Activated CD8-positive, alpha-beta memory T cell treated with anti-CD3 and anti-CD28 coated beads for 4 hours (primary cell): Measurements from ENCODE around the gene GMDS.

ENCODE experiments used
- DNase-seq, 2 donors: peaks; one replicate each; pipeline ENCODE4 v3.0.0-alpha.2; 2020; ENCODE audit warnings: low read depth in 2 of 2

Gene GMDS

DNA sequence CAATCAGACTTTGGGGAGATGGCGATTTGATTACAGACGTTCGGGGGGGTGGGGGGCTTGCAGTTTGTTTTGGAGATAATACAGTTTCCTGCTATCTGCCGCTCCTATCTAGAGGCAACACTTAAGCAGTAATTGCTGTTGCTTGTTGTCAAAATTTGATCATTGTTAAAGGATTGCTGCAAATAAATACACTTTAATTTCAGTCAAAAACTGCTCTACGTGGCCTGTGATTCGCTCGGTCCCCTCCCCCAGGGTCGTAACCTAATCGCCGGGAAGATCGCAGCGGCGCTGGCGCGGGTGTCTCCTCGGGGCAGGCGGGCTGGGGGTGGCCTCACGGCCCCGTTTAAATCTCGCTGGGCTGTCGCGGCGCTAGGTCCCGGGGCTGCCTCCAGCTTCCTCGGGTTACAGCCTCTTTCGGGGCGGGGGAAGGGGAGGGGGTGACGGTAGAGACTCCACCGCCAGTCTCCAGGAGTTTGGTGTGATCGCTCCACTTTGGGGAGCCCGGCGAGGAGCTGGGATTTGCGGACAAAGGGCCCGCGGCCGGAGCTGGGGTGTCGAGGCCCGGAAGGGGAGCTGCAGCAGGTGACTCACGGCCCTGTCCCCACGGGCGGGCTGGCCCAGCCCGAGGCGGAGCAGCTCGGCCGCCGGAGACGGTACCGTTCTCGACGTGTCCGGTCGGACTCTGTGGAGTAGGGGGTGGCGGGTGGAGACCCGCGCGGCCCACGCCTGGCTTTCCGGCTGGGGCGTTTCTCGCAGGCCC is 631.5 kb downstream of the GMDS start:
- DNase-seq, result no peak

DNA sequence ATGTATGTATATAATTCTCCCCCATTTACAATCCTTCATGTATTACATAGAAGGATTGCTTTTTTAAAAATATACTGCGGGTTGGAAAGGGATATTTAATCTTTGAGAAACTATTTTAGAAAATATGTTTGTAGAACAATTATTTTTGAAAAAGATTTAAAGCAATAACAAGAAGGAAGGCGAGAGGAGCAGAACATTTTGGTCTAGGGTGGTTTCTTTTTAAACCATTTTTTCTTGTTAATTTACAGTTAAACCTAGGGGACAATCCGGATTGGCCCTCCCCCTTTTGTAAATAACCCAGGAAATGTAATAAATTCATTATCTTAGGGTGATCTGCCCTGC is 632.1 kb downstream of the GMDS start:
- no peak for DNase-seq

DNA sequence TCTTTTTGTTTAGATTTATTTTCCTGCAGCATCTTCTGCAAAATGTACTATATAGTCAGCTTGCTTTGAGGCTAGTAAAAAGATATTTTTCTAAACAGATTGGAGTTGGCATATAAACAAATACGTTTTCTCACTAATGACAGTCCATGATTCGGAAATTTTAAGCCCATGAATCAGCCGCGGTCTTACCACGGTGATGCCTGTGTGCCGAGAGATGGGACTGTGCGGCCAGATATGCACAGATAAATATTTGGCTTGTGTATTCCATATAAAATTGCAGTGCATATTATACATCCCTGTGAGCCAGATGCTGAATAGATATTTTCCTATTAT is 632.5 kb downstream of the GMDS start:
- DNase-seq, result no peak

DNA sequence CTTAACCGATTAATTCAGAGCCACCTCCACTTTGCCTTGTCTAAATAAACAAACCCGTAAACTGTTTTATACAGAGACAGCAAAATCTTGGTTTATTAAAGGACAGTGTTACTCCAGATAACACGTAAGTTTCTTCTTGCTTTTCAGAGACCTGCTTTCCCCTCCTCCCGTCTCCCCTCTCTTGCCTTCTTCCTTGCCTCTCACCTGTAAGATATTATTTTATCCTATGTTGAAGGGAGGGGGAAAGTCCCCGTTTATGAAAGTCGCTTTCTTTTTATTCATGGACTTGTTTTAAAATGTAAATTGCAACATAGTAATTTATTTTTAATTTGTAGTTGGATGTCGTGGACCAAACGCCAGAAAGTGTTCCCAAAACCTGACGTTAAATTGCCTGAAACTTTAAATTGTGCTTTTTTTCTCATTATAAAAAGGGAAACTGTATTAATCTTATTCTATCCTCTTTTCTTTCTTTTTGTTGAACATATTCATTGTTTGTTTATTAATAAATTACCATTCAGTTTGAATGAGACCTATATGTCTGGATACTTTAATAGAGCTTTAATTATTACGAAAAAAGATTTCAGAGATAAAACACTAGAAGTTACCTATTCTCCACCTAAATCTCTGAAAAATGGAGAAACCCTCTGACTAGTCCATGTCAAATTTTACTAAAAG is 633.0 kb downstream of the GMDS start:
- no peak for DNase-seq

DNA sequence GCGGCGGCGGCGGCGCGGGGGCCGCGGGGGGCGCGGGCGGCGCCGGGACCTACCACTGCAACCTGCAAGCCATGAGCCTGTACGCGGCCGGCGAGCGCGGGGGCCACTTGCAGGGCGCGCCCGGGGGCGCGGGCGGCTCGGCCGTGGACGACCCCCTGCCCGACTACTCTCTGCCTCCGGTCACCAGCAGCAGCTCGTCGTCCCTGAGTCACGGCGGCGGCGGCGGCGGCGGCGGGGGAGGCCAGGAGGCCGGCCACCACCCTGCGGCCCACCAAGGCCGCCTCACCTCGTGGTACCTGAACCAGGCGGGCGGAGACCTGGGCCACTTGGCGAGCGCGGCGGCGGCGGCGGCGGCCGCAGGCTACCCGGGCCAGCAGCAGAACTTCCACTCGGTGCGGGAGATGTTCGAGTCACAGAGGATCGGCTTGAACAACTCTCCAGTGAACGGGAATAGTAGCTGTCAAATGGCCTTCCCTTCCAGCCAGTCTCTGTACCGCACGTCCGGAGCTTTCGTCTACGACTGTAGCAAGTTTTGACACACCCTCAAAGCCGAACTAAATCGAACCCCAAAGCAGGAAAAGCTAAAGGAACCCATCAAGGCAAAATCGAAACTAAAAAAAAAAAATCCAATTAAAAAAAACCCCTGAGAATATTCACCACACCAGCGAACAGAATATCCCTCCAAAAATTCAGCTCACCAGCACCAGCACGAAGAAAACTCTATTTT is 633.7 kb downstream of the GMDS start:
- no peak for DNase-seq

DNA sequence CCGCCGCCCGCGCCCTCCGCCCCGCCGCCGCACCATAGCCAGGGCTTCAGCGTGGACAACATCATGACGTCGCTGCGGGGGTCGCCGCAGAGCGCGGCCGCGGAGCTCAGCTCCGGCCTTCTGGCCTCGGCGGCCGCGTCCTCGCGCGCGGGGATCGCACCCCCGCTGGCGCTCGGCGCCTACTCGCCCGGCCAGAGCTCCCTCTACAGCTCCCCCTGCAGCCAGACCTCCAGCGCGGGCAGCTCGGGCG is 634.2 kb downstream of the GMDS start:
- DNase-seq, result no peak

DNA sequence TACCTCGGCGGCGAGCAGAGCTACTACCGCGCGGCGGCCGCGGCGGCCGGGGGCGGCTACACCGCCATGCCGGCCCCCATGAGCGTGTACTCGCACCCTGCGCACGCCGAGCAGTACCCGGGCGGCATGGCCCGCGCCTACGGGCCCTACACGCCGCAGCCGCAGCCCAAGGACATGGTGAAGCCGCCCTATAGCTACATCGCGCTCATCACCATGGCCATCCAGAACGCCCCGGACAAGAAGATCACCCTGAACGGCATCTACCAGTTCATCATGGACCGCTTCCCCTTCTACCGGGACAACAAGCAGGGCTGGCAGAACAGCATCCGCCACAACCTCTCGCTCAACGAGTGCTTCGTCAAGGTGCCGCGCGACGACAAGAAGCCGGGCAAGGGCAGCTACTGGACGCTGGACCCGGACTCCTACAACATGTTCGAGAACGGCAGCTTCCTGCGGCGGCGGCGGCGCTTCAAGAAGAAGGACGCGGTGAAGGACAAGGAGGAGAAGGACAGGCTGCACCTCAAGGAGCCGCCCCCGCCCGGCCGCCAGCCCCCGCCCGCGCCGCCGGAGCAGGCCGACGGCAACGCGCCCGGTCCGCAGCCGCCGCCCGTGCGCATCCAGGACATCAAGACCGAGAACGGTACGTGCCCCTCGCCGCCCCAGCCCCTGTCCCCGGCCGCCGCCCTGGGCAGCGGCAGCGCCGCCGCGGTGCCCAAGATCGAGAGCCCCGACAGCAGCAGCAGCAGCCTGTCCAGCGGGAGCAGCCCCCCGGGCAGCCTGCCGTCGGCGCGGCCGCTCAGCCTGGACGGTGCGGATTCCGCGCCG is 634.7 kb downstream of the GMDS start:
- DNase-seq, result no peak

DNA sequence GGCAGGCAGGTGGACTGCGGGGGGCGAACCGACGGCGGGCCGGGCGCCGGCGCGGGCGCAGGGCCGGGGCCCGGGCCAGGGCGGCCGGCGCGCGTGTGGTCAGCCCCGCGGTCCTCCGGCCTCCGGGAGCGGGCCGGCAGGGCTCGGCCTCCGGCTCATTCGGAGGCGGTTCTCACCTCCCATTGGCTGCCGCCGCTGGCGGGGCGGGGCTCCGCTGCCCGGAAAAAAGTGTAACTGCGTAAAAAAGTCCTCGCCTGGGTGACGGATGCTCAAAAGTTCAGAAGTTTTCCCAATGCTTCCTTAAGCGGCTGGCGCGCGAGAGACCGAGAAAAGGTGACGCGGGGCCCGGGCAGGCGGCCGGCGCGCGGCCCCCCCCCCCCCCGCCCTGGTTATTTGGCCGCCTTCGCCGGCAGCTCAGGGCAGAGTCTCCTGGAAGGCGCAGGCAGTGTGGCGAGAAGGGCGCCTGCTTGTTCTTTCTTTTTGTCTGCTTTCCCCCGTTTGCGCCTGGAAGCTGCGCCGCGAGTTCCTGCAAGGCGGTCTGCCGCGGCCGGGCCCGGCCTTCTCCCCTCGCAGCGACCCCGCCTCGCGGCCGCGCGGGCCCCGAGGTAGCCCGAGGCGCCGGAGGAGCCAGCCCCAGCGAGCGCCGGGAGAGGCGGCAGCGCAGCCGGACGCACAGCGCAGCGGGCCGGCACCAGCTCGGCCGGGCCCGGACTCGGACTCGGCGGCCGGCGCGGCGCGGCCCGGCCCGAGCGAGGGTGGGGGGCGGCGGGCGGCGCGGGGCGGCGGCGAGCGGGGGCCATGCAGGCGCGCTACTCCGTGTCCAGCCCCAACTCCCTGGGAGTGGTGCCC is 635.5 kb downstream of the GMDS start, which contains the start of gene FOXC1:
FOXC1 (plus strand) TSS at position 268 of the 849 bp plus-strand sequence; CDS start at position 799, 531 bp downstream.
- DNase-seq, result no peak

DNA sequence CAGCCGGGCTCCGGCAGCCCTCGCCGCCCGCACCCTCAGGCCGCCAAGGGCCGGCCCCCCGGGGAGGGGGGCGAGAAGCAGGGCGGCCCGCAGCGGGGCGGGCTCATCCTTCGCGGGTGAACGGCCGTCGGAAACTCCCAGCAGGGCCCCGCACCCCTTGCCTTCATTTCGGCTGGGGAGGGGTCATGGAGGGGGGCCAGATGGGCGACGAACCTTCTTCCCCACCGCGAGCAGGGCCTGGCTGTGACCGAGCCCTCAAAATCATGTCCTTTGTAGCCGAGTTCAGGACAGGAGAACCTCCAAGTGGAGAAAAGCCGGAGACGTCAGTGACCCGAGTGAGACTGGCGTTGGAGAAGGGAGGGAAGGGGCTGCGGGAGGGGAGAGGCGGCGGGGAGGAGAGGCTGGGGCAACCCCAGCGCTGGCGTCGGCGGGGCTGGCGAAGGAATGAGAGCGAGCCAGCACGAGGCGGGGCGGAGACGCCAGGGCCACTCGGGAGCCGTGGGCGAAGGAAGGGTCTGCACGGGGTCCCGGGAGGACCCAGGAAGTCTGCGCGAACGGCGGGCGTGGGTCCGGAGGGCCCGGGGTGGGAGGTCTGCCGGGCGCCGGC is 636.3 kb downstream of the GMDS start:
- DNase-seq, result no peak

DNA sequence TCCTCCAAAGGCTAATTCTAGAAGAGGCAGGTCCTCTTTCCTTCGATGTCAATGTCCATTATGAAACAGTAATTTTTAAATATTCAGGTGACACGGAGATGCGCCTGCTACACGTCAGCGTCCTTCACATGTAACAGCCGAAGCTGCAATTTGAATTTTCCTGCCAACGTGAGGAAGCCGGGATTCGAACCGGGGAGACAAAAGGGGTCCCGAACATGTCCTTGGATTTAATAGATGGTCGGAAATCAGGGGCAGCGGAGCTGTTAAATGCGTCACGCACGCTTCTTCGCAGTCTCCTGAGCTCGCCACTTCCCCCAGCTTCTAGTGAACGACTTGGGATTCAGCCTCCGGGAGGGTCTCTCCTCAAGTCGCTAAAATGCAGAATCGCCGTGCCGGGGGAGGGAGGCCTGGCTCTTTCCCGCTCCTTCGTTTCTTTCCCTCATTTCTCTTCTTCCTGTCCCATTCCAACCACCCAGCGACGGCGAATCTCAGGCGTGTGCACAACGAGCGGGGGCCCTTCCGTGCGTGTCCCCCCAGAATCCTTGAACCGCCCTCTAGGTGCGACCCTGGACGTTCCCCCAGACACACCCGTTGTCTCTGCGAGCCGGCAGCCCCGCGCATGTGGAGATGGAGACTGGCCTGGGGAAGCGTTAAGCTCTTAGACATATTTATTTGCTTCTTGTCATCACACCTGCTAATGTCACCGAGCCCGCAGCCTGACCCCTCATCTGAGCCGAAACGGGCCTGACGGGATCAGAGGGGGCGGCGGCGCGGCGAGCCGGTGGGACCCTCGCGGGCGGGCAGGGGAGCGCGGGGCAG is 637.0 kb downstream of the GMDS start:
- DNase-seq, result no peak

DNA sequence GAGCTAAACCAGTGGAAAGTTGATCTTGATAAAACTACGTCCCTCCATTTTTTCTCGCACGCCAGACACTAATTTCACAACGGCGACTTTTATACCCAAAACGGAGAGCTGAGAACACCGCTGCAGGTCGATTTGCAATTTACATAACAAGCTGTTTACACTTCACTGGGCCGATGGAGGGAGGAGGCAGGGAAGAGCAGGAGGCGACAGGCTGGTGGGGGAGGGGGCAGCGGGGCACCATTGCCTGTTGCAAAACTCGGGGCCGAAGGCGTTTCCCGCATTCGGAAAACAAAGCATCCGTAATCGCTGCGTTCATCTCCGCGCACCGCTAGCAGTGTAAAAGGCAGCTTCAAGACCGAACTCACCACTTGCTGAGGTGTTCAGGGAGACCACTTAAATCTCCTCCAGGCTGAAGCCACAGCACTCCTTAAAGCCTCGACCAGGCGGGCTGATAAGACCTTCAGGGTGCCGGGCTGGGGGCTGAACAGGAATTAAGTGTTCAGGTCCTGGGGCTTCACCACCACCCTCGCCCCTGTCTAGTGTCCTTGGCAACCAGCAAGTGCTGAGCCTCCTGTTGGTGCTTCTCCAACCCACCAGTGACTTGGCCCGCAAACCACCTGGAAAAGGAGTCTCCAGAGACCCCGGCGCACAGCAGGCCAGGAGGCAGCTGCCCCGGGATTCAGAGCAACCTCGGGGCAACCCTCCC is 637.7 kb downstream of the GMDS start:
- DNase-seq, result no peak

DNA sequence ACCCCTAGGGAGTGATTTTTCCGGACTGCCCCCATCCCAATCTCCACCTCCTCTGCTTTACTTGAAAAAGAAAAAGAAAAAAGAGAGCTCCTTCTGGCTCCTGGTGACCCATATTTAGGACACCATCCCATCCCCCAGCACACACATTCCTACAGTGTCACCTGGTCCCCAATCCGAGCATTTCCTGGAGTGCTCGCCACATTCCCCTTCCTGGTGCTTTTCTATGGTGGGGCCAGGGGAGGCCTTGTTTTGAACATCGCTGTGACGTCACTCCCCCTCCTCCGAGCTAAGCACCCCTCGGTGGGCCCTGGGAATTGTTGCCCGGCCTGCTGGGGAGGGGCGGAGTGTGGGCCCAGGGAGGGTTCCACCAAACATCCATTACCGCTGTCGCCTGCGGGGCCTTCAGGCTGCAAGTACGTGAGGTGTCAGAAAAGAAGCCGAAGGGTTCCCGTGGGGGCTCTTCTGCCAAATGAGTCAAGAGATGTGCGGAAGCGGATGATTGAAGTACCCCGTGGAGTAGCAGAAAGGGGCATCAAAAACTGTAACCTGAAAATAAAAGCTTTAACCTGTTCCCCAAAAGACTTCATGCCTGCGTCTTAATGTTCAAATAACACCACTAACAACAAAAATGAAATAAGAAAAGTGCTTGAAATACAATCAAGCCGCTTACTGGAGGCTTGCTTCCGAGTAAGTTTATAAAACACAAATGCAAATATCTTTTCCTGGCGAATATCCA is 638.5 kb downstream of the GMDS start:
- no peak for DNase-seq

DNA sequence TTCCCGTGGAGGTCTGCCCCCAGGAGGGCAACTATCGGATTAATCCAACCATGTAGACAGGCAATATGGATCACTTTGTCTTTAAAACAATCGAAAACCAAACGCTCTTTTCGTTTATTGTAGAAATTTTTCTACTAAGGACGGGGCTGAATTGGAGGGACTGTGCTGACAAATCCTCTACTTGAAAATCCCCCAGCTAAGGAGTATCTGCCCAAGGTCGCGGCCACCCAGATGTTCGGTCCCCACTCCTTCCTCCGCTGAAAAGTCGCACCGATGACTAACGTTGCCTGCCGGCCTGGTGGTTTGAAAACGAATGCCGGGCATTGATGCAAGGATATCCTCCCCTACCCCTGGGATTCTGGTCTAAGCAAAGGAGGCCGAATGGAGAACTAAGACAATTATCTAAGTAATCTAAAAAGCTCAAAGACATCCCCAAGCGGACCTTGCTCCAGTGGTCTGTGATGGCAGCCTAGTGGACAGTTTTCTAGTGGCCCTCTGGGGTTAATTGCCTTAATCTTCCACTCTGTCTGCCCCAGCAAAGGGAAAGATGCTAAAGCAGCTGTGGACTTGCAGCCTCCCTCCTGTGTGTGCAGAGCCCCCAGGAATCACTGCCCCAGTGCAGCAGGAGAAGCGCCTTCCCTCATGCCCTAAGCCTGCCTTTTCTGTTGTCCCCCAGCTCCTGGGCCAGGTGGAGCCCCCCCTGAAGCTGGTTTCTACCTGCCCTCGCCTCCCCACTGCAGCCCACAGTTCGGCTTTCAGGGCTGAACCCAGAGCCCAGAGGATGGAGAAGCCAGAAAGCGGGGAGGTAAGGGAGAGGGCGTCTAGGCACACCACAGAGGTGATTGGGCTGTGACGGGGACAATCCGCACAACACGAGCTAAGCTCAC is 639.3 kb downstream of the GMDS start:
- no peak for DNase-seq

DNA sequence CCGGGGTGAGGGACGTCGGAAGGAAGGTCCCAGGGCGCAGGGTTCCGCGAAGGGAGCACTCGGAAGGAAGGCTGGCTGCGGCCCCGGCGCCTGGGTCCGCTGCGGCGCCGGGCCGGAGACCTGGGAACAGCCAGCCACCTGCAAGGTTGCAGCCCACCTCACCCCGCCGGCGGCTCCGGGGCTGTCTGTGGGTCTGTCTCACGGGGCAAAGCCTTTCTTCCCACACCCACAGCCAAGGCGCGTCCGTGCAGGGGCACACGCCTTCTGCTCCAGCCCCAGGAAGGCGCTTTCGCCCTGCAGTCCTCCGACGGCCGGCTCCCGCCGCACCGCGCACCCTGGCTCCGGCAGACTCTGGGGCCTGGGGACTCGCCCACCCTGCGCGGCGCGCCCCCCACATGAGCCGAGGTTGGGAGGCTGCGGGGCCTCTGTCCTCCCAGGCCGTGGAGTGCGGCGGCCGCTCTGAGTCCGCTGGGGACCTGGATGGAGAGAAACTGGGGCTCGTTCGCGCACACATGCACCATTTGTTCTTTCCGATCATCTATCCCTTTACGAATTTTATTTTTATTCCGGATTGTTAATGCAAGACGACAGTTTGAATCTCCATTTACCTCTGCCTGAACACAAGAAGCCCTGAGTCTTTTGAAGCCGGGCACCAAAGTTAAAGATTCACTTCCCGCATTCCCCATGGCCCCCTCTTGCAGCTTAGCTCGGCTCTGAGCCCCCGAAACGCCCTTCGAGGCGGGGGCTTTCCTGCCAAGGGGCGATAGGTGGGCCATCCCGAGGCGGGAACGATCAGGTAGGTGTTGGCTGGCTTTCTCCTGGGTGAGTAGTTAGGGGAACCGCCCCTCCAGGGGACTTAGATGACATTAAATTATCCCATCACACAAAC is 640.2 kb downstream of the GMDS start:
- DNase-seq, result no peak

DNA sequence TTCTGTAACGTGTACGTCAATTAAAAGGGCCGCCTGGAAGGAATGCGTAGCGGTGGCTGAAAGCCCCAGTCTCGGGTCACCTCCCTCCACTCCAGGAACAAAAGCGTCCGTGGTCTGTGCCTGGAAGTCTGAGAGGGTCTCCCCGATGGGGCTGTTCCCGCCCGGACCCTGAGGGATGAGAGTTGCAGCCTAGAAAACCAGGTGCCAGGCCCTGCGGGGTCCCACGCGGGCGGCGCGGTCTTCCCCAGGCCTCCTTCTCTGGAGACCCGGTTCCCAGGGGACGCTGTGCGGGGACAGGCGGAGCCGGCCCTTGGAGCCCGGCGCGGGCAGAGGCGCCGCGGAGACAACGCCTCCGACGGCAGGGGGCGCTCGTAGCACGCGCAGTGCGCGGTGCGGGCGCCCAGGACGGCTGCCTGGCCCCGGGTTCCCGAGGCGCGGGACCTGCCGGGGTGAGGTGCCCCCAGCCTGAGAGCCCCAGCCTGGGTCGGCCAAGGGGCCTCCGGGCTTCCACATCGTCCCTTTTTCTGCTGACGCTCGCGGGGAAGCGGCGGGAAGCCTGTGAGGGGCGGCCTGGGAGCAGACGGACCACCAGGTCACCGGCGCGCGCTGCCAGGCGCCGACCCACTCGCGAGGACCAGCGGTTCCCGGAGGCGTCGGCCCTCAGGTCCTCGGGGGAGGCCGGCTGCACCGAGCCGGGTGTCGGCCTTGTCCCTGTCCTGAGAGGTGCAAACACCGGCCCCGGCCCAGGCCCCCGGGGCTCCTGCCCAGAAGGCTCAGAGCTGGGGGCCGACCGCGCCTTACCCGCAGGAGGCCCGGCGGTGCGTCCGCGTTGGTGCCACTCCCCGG is 641.0 kb downstream of the GMDS start:
- DNase-seq, result peak; percentile 19 to 24

DNA sequence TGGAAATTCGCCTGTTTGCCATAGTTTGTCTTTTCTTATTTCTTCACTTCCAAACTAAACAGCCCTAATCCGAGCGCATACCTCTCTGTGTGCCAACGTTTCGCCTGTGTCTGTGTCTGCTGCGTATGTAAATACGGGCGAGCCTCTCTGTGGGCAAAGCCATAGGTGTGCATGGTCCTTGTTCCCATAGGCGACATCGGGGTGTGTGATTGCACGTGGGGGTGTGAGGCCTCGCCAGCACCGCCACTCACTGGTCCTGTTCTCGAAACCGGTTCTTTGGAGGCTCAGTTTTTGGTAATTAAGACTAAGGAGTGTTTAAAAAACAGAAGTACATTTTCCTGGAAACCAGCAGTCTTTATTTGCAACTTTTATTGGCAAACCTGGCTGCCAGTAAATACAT is 641.7 kb downstream of the GMDS start:
- DNase-seq, result no peak
